CD14-positive monocyte (primary cell): ENCODE data around the gene MAN2B2. TPM values are rescaled to one million over a fixed set of nuclear protein-coding genes. Genes with fewer than 3 reads are reported as not detected.

ENCODE experiments used
- DNase-seq, 3 donors: peaks; one replicate each; pipeline ENCODE4 v3.0.0-alpha.2; 2011 to 2022
- H2AFZ ChIP-seq: 2 replicates; pipeline ENCODE4 v1.6.0; 2012; ENCODE audit warnings: mild to moderate bottlenecking, low read depth, low read length, inconsistent platforms; ENCODE audit not compliant: insufficient read depth, poor library complexity, severe bottlenecking
- H3K27ac ChIP-seq, 2 donors: 1 replicate in 1 of 2; 2 replicates in 1 of 2; pipeline ENCODE4 v1.5.1; 2012 to 2013; ENCODE audit warnings: low read length in 2 of 2, control low read depth in 1 of 2, inconsistent platforms in 1 of 2, low read depth in 1 of 2, mild to moderate bottlenecking in 1 of 2
- H3K27me3 ChIP-seq, 2 donors: one replicate each; pipeline versions ENCODE4 v1.6.0 to v1.6.1; 2011 to 2013; ENCODE audit warnings: low read length in 2 of 2; ENCODE audit not compliant: control insufficient read depth in 2 of 2, insufficient read depth in 2 of 2
- H3K36me3 ChIP-seq, 2 donors: replicated peaks in 1 of 2; 1 replicate in 1 of 2; 2 replicates in 1 of 2; pipeline versions ENCODE4 v1.5.1 to v1.6.1; 2012 to 2013; ENCODE audit warnings: low read length in 2 of 2, control low read depth in 1 of 2, inconsistent platforms in 1 of 2, mild to moderate bottlenecking in 1 of 2; ENCODE audit not compliant: insufficient read depth in 2 of 2, control insufficient read depth in 1 of 2
- H3K4me1 ChIP-seq, 2 donors: 1 replicate in 1 of 2; 2 replicates in 1 of 2; pipeline versions ENCODE4 v1.5.1 to v1.6.1; 2012 to 2013; ENCODE audit warnings: low read length in 2 of 2, control low read depth in 1 of 2, inconsistent platforms in 1 of 2, mild to moderate bottlenecking in 1 of 2, moderate library complexity in 1 of 2; ENCODE audit not compliant: insufficient read depth in 2 of 2, control insufficient read depth in 1 of 2
- H3K4me2 ChIP-seq: replicated peaks from 2 replicates; pipeline ENCODE3; 2012; ENCODE audit warnings: low read length, moderate library complexity, mild to moderate bottlenecking; ENCODE audit not compliant: poor library complexity, severe bottlenecking; ENCODE audit errors: extremely low read depth
- H3K4me3 ChIP-seq, 3 experiments: fragments of 200-600 bp in 1 of 3; sonication (generic) in 1 of 3; replicated peaks in 1 of 3; 1 replicate in 2 of 3; 2 replicates in 1 of 3; pipeline ENCODE4 v1.5.1; 2011 to 2013; ENCODE audit warnings: low read length in 3 of 3, mild to moderate bottlenecking in 3 of 3, control low read depth in 2 of 3, low read depth in 2 of 3, inconsistent platforms in 1 of 3, moderate library complexity in 1 of 3
- H3K79me2 ChIP-seq: 2 replicates; pipeline ENCODE4 v1.6.0; 2012; ENCODE audit warnings: mild to moderate bottlenecking, control low read depth, inconsistent platforms, low read length, moderate library complexity; ENCODE audit not compliant: insufficient read depth
- H3K9ac ChIP-seq: 2 replicates; pipeline ENCODE4 v1.6.0; 2017; ENCODE audit warnings: low read length, mild to moderate bottlenecking; ENCODE audit not compliant: insufficient read depth, poor library complexity, severe bottlenecking
- H3K9me3 ChIP-seq, 2 donors: replicated peaks in 1 of 2; 1 replicate in 1 of 2; 2 replicates in 1 of 2; pipeline versions ENCODE4 v1.5.1 to v1.6.1; 2012 to 2013; ENCODE audit warnings: low read length in 2 of 2, control low read depth in 1 of 2; ENCODE audit not compliant: control insufficient read depth in 1 of 2, insufficient read depth in 1 of 2
- H4K20me1 ChIP-seq: 2 replicates; pipeline ENCODE4 v1.6.0; 2012; ENCODE audit warnings: mild to moderate bottlenecking, low read length, control low read depth, moderate library complexity; ENCODE audit not compliant: insufficient read depth
- H3K27ac Mint-ChIP-seq, 7 donors: one replicate each; pipeline ENCODE4 v1.8.0; 2020; ENCODE audit warnings: mild to moderate bottlenecking in 7 of 7, mixed read lengths in 7 of 7, moderate library complexity in 6 of 7, inconsistent platforms in 2 of 7
- H3K27me3 Mint-ChIP-seq, 3 donors: one replicate each; pipeline ENCODE4 v1.8.0; 2021 to 2022; ENCODE audit warnings: low read depth in 3 of 3, mild to moderate bottlenecking in 3 of 3, mixed read lengths in 3 of 3, moderate library complexity in 3 of 3, inconsistent platforms in 1 of 3
- H3K36me3 Mint-ChIP-seq, 2 donors: one replicate each; pipeline ENCODE4 v1.8.0; 2020; ENCODE audit warnings: mixed read lengths in 2 of 2, inconsistent platforms in 1 of 2, mild to moderate bottlenecking in 1 of 2
- H3K4me1 Mint-ChIP-seq: one replicate; pipeline ENCODE4 v1.8.0; 2020; ENCODE audit warnings: mild to moderate bottlenecking, mixed read lengths
- H3K4me3 Mint-ChIP-seq, 2 donors: one replicate each; pipeline ENCODE4 v1.8.0; 2020; ENCODE audit warnings: mild to moderate bottlenecking in 2 of 2, mixed read lengths in 2 of 2, moderate library complexity in 1 of 2
- H3K9me3 Mint-ChIP-seq, 7 donors: one replicate each; pipeline ENCODE4 v1.8.0; 2020 to 2022; ENCODE audit warnings: mixed read lengths in 7 of 7, mild to moderate bottlenecking in 6 of 7, moderate library complexity in 6 of 7, inconsistent platforms in 2 of 7
- WGBS: methylation state at CpG from one replicate; pipeline ENCODE4 v1.1.5; 2013; ENCODE audit warnings: missing lambda C conversion rate; ENCODE audit not compliant: insufficient coverage; 5-methylcytosine and 5-hydroxymethylcytosine counted together
- intact Hi-C, 2 donors: fragments of 100-400 bp; cut with micrococcal nuclease; formaldehyde crosslinking; loops; one replicate each; pipeline versions ENCODE4 v1.15.0 to v1.15.1; 2023
- polyA plus RNA-seq, 3 donors: library from polyadenylated mRNA; depleted of rRNA in 1 of 3; unstranded in 2 of 3; stranded (reverse) in 1 of 3; fragments of 300-500 nt in 2 of 3; fragments of >200 nt in 1 of 3; fragmentation: Illumina TruSeq in 2 of 3; gene quantifications; 1 replicate in 2 of 3; 2 replicates in 1 of 3; pipeline ENCODE4 v1.2.3, GENCODE V29; 2012 to 2021
- TF ChIP-seq, protein P1 (sequence below): fragments of 200-600 bp; IDR thresholded peaks from one replicate; pipeline ENCODE4 v1.8.0; 2022; ENCODE audit warnings: antibody characterized with exemption, mild to moderate bottlenecking

Gene MAN2B2
- polyA plus RNA-seq, 3 donors, result 9.6 to 28.4 (median 10.6) TPM

DNA sequence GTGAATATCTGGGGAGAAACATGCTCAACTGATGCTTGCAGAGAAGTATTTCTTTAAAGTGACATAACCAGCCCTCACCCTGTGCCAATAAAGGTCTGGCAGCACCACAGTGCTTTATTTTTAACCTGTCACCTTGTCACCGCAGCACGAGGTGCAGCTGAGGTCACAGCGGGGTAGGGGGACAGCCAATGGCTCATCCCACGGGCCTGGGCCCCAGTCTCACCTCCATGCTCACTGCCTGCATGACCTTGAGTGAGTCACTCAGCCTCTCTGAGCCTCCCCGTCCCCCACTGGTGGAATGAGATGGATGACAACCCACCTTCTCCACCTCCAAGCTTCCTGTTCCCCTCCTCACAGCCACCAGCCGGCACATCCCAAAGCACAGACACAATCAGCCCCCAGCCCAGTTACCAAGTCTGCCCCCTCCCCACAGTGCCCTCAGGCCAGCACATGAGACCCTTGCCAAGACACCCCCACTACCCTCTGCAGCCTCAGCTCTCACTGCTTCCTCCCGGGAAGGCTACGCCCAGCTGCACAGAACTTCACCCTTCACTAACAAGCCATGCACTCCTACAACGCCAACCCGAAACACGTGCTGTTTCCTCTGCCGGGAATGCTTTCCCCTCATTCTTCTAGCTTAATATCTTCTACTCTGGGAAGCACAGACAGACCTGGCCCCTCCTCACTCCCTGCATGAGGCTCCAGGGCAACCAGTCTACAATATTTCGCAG is 24.9 kb upstream of the MAN2B2 start:
- Mint-ChIP-seq H3K4me1 (no peaks in the 10 kb centered on the region), H3K27me3 (peaks cover 7 to 18% (median 10%) of the 10 kb centered on the region in 3 donors), H3K36me3 (no peaks in the 10 kb centered on the region), H3K27ac (peak overlapping the region in 1 of 7 donors; percentile 68), H3K9me3 (peaks cover 0 to 9% (median 6%) of the 10 kb centered on the region in 7 donors), H3K4me3 (no peak overlapping the region)
- Histone ChIP-seq H3K4me1 (no peaks in the 10 kb centered on the region), H3K9me3 (peaks cover 0 to 8% of the 10 kb centered on the region in 2 donors), H3K4me3 (no peak overlapping the region), H3K27me3 (no peaks in the 10 kb centered on the region), H3K9ac (no peak overlapping the region), H3K79me2 (no peaks in the 10 kb centered on the region), H4K20me1 (no peaks in the 10 kb centered on the region), H3K4me2 (no peak overlapping the region), H2AFZ (no peak overlapping the region), H3K27ac (no peak overlapping the region), H3K36me3 (no peaks in the 10 kb centered on the region)
- DNase-seq, result no peak
- intact Hi-C loops, result no loop called here
- TF ChIP-seq, protein P1, sequence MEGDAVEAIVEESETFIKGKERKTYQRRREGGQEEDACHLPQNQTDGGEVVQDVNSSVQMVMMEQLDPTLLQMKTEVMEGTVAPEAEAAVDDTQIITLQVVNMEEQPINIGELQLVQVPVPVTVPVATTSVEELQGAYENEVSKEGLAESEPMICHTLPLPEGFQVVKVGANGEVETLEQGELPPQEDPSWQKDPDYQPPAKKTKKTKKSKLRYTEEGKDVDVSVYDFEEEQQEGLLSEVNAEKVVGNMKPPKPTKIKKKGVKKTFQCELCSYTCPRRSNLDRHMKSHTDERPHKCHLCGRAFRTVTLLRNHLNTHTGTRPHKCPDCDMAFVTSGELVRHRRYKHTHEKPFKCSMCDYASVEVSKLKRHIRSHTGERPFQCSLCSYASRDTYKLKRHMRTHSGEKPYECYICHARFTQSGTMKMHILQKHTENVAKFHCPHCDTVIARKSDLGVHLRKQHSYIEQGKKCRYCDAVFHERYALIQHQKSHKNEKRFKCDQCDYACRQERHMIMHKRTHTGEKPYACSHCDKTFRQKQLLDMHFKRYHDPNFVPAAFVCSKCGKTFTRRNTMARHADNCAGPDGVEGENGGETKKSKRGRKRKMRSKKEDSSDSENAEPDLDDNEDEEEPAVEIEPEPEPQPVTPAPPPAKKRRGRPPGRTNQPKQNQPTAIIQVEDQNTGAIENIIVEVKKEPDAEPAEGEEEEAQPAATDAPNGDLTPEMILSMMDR, result no peak
- WGBS, result 66% methylated on average over 12 of the region's 13 CpGs

DNA sequence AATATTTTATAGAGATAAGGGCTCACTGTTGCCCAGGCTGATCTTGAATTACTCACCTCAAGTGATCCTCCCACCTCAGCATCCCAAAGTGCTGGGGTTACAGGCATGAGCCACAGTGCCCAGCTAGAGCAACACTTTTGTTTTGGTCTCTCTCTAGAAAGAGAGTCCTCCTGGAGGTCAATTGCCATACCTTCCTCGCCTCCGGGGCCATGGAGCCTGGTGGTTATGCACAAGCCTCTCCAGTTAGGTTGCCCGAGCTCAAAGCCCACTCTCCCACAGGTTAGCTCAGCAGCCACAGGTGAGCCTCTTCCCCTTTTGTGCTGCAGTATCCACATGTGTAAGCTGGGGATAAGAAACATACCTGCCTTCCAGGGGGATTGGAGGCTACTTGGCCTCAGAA is 24.2 kb upstream of the MAN2B2 start:
- H3K4me3 ChIP-seq, result no peak overlapping the region
- H2AFZ ChIP-seq, result no peak overlapping the region
- Mint-ChIP-seq H3K4me3 (no peak overlapping the region), H3K36me3 (no peaks in the 10 kb centered on the region), H3K4me1 (no peaks in the 10 kb centered on the region), H3K27ac (no peak overlapping the region), H3K27me3 (peaks cover 10 to 18% (median 12%) of the 10 kb centered on the region in 3 donors), H3K9me3 (peaks cover 0 to 9% (median 6%) of the 10 kb centered on the region in 7 donors)
- no peaks in the 10 kb centered on the region for H3K4me1 ChIP-seq
- no peak overlapping the region for H3K4me2 ChIP-seq
- H3K9ac ChIP-seq, result no peak overlapping the region
- no peaks in the 10 kb centered on the region for H3K27me3 ChIP-seq
- no peaks in the 10 kb centered on the region for H3K79me2 ChIP-seq
- H3K36me3 ChIP-seq, result no peaks in the 10 kb centered on the region
- H4K20me1 ChIP-seq, result no peaks in the 10 kb centered on the region
- no peak for DNase-seq
- WGBS, result 100% methylated on average over 2 of the region's 3 CpGs
- H3K27ac ChIP-seq, result no peak overlapping the region
- TF ChIP-seq, protein P1, result no peak
- intact Hi-C loops, result no loop called here
- peaks cover 0 to 8% of the 10 kb centered on the region in 2 donors for H3K9me3 ChIP-seq
